GM12865 (cell line): Measurements from ENCODE around the gene PAX7.

Source experiments
- DNase-seq: peaks from one replicate; pipeline ENCODE4 v3.0.0; 2010; ENCODE audit warnings: low read depth
- H3K4me3 ChIP-seq: 2 replicates; pipeline ENCODE4 v1.5.1; 2011; ENCODE audit warnings: mild to moderate bottlenecking, low read depth, low read length, control low read depth
- CTCF ChIP-seq: IDR thresholded peaks from 2 replicates; pipeline ENCODE4 v1.5.1; 2011; ENCODE audit warnings: low read length, control low read depth, low read depth, inconsistent platforms; ENCODE audit not compliant: insufficient read depth; ENCODE audit errors: missing control alignments

Gene PAX7

GRCh38 chr1:18722270-18722669, 91.6 kb downstream of the PAX7 start:
- no peak for DNase-seq
- H3K4me3 ChIP-seq, result no peak overlapping the region
- TF ChIP-seq CTCF, result no peak

- no peak for DNase-seq
- no peak for TF ChIP-seq CTCF
- no peak overlapping the region for H3K4me3 ChIP-seq
Measured at GRCh38 chr1:18723206-18723605, 92.6 kb downstream of the PAX7 start.

- no peak overlapping the region for H3K4me3 ChIP-seq
- DNase-seq, result no peak
- no peak for TF ChIP-seq CTCF
Measured at GRCh38 chr1:18723701-18724411, 93.2 kb downstream of the PAX7 start.

- DNase-seq, result no peak
- TF ChIP-seq CTCF, result no peak
- no peak overlapping the region for H3K4me3 ChIP-seq
Measured at GRCh38 chr1:18724801-18725200, 94.2 kb downstream of the PAX7 start.

GRCh38 chr1:18725231-18725895, 94.7 kb downstream of the PAX7 start:
- TF ChIP-seq CTCF, result no peak
- DNase-seq, result no peak
- no peak overlapping the region for H3K4me3 ChIP-seq

GRCh38 chr1:18726368-18726767, 95.7 kb downstream of the PAX7 start:
- no peak for TF ChIP-seq CTCF
- no peak for DNase-seq
- no peak overlapping the region for H3K4me3 ChIP-seq

- H3K4me3 ChIP-seq, result no peak overlapping the region
- TF ChIP-seq CTCF, result no peak
- no peak for DNase-seq
Measured at GRCh38 chr1:18727956-18728355, 97.3 kb downstream of the PAX7 start.
